ENCODE measurements around the gene MIGA2. TPM values are rescaled to one million over a fixed set of nuclear protein-coding genes. Genes with fewer than 3 reads are reported as not detected.

MIGA2 gene
- total and polyA plus RNA-seq, 2 of the 8 experiments (the other 6 are each of a cell fraction or from before 2014, with no cell fraction given), result 24.6 to 39.0 TPM

- no peak overlapping the region for H3K18ac ChIP-seq (ENCODE audit: extremely low read depth, low read length)
- no peaks in the 10 kb centered on the region for H3K36me3 ChIP-seq (ENCODE audit: control insufficient read depth in 2 of 4, insufficient read depth in 4 of 4, low read length in 3 of 4)
- H4K5ac ChIP-seq (ENCODE audit: insufficient read length, low read depth, low read length), result no peak overlapping the region
- no peak overlapping the region for H3K4me2 ChIP-seq (ENCODE audit: insufficient read depth in 1 of 2, low read depth in 2 of 2, low read length in 2 of 2)
- H2BK15ac ChIP-seq (ENCODE audit: low read length), result no peak overlapping the region
- 90% methylated on average over 12 of the region's 12 CpGs; no CpG with 5 or more reads in 1 of the 2 experiments for WGBS, 2 experiments (ENCODE audit: extremely low coverage in 1 of 2, insufficient coverage in 1 of 2, insufficient read length in 1 of 2, insufficient replicate concordance in 2 of 2, low coverage in 1 of 2, low lambda C conversion rate in 2 of 2, missing lambda C conversion rate in 1 of 2)
- no peak overlapping the region for H2BK5ac ChIP-seq (ENCODE audit: low read depth, low read length)
- H3K79me1 ChIP-seq (ENCODE audit: low read depth, low read length), result no peaks in the 10 kb centered on the region
- no peak overlapping the region for H3K4ac ChIP-seq (replicated peaks; ENCODE audit: insufficient read length, low read depth, low read length)
- H4K8ac ChIP-seq (ENCODE audit: extremely low read depth, insufficient read depth, low read length), result no peak overlapping the region
- no peaks in the 10 kb centered on the region for H3K79me2 ChIP-seq (ENCODE audit: control insufficient read depth in 1 of 2, insufficient read depth in 2 of 2, low read length in 2 of 2)
- no peak for DNase-seq (ENCODE audit: low read depth in 1 of 2, low spot score in 2 of 2)
- H2AFZ ChIP-seq (ENCODE audit: low read length), result no peak overlapping the region
- H3K9me3 ChIP-seq (ENCODE audit: insufficient read depth in 2 of 2, low read depth in 1 of 2, low read length in 1 of 2), result no peaks in the 10 kb centered on the region
- H3K23me2 ChIP-seq (ENCODE audit: low read depth, low read length), result no peaks in the 10 kb centered on the region
- ChIA-PET CTCF (ENCODE audit: partially characterized antibody) (interaction anchor here (0.9 to 2.6 kb wide), 4 partner anchors 7 to 103 kb away, joined by 3 to 12 read pairs (median 4); no protein-coding TSS in a partner anchor), POLR2A (ENCODE audit: partially characterized antibody) (interaction anchor here (0.8 to 4.8 kb wide), 5 partner anchors 10 to 61 kb away, joined by 3 to 27 read pairs (median 5); partner anchors contain the start of genes DOLPP1 and PTPA)
- no peak overlapping the region for H2BK12ac ChIP-seq (ENCODE audit: low read depth, low read length)
- no peaks in the 10 kb centered on the region for H4K20me1 ChIP-seq (replicated peaks in 1 of 2; ENCODE audit: control insufficient read depth in 1 of 2, insufficient read depth in 2 of 2, low read length in 2 of 2)
- no peak overlapping the region for H2AK5ac ChIP-seq (ENCODE audit: low read depth, low read length)
- H2BK20ac ChIP-seq (ENCODE audit: low read length), result no peak overlapping the region
- no peak overlapping the region for H3K4me3 ChIP-seq (ENCODE audit: extremely low read depth in 1 of 4, insufficient read depth in 2 of 4, low read depth in 3 of 4, low read length in 4 of 4)
- no peak overlapping the region for H3K9ac ChIP-seq (replicated peaks in 1 of 4; ENCODE audit: extremely low read depth in 1 of 4, low read depth in 3 of 4, low read length in 3 of 4)
- H4K91ac ChIP-seq (replicated peaks; ENCODE audit: insufficient read length, low read length), result no peak overlapping the region
- H3K4me1 ChIP-seq (replicated peaks in 1 of 4; ENCODE audit: control insufficient read depth in 3 of 4, insufficient read depth in 4 of 4, low read length in 3 of 4), result peaks cover 0 to 3% (median under 1%) of the 10 kb centered on the region in 4 experiments; a peak in 2 of 7 replicates
- no peak overlapping the region for H3K23ac ChIP-seq (ENCODE audit: insufficient read length)
- no peak overlapping the region for H2BK120ac ChIP-seq (replicated peaks; ENCODE audit: low read depth, low read length)
- FAIRE-seq, result no peak
- H3K14ac ChIP-seq (ENCODE audit: insufficient read length), result no peak overlapping the region
- H3K27ac ChIP-seq (ENCODE audit: low read depth, low read length), result no peak overlapping the region
- peaks cover 0 to 4% (median 2%) of the 10 kb centered on the region in 4 experiments; a peak in 3 of 7 replicates for H3K27me3 ChIP-seq (replicated peaks in 1 of 4; ENCODE audit: control insufficient read depth in 3 of 4, extremely low read depth in 1 of 4, insufficient read depth in 3 of 4, low read length in 3 of 4)
- no peak overlapping the region for H3K56ac ChIP-seq (replicated peaks; ENCODE audit: insufficient read length, low read depth, low read length)
- TF ChIP-seq RXRA (IDR thresholded peaks at IDR 0.05; ENCODE audit: insufficient read depth, low read depth, low read length) (no peak), POU5F1 (IDR thresholded peaks at IDR 0.05; ENCODE audit: low read depth, low read length) (no peak), SIRT6 (IDR thresholded peaks at IDR 0.05; ENCODE audit: low read length) (no peak), POLR2AphosphoS5 (IDR thresholded peaks at IDR 0.05; ENCODE audit: low read depth, low read length) (no peak), EGR1 (IDR thresholded peaks at IDR 0.05; ENCODE audit: borderline replicate concordance, low read depth, low read length) (no peak), KDM4A (IDR thresholded peaks at IDR 0.05; ENCODE audit: low read depth, low read length, severe bottlenecking) (no peak), RBBP5 (IDR thresholded peaks at IDR 0.05; ENCODE audit: borderline replicate concordance, low read depth, low read length) (no peak), NRF1 (IDR thresholded peaks at IDR 0.05; ENCODE audit: low read depth, low read length) (no peak), SP2 (IDR thresholded peaks at IDR 0.05; ENCODE audit: low read length) (no peak), RNF2 (IDR thresholded peaks at IDR 0.05; ENCODE audit: borderline replicate concordance, low read depth, low read length, missing control alignments, poor library complexity, severe bottlenecking) (no peak), TAF7 (optimal IDR thresholded peaks at IDR 0.05; ENCODE audit: borderline replicate concordance, low read depth, low read length) (no peak), CREB1 (IDR thresholded peaks at IDR 0.05) (no peak), ATF2 (IDR thresholded peaks at IDR 0.05; ENCODE audit: low read length) (no peak)
These were observed 59.5 kb downstream of the MIGA2 start for GRCh38 chr9:129095908-129096307.

Data from H1 (cell line).